SU-DHL-6 (cell line): ENCODE data around the gene CCDC24.

Experiments
- H2AFZ ChIP-seq: fragments of 200-600 bp; sonication (generic); 2 replicates; pipeline ENCODE4 v1.6.1; 2014; ENCODE audit warnings: low read depth, mild to moderate bottlenecking, moderate library complexity, mixed read lengths, antibody characterized with exemption, low read length; ENCODE audit not compliant: severe bottlenecking
- H3F3A ChIP-seq: fragments of 200-600 bp; shearing (Covaris generic); 2 replicates; pipeline ENCODE4 v1.6.0; 2016; ENCODE audit warnings: antibody characterized with exemption, mild to moderate bottlenecking; ENCODE audit not compliant: insufficient read depth
- H3K27ac ChIP-seq: fragments of 200-600 bp; sonication (generic); 2 replicates; pipeline ENCODE4 v1.5.1; 2016; ENCODE audit warnings: low read depth, mild to moderate bottlenecking, low read length, moderate library complexity, mixed read lengths
- H3K27me3 ChIP-seq: fragments of 200-600 bp; sonication (generic), shearing (Covaris generic); 2 replicates; pipeline ENCODE4 v1.6.0; 2014; ENCODE audit warnings: mild to moderate bottlenecking, low read length
- H3K36me3 ChIP-seq: fragments of 200-600 bp; sonication (generic); 2 replicates; pipeline ENCODE4 v1.6.1; 2014; ENCODE audit warnings: mild to moderate bottlenecking, low read length, mixed read lengths
- H3K4me2 ChIP-seq: fragments of 300-600, 200-600 bp; shearing (Covaris generic), sonication (generic); 2 replicates; pipeline ENCODE4 v1.6.0; 2014; ENCODE audit warnings: low read length, low read depth, mild to moderate bottlenecking; ENCODE audit not compliant: poor library complexity, severe bottlenecking
- H3K4me3 ChIP-seq: fragments of 200-600 bp; sonication (generic); 2 replicates; pipeline ENCODE4 v1.5.1; 2014; ENCODE audit warnings: antibody characterized with exemption, low read length, mild to moderate bottlenecking, mixed read lengths; ENCODE audit not compliant: insufficient read depth, poor library complexity, severe bottlenecking
- H3K79me2 ChIP-seq: fragments of 200-600 bp; sonication (generic); 2 replicates; pipeline ENCODE4 v1.6.1; 2014; ENCODE audit warnings: mild to moderate bottlenecking, low read length, moderate library complexity; ENCODE audit not compliant: insufficient read depth
- H3K9ac ChIP-seq: fragments of 200-600 bp; sonication (generic); 2 replicates; pipeline ENCODE4 v1.7.0; 2014; ENCODE audit warnings: mild to moderate bottlenecking, low read length
- H3K9me2 ChIP-seq: fragments of 200-600 bp; sonication (generic); replicated peaks from 2 replicates; pipeline ENCODE4 v1.6.1; 2014; ENCODE audit warnings: low read length; ENCODE audit not compliant: insufficient read depth
- H3K9me3 ChIP-seq: fragments of 200-600 bp; sonication (generic); 2 replicates; pipeline ENCODE4 v1.6.1; 2014; ENCODE audit warnings: low read length, mixed read lengths; ENCODE audit not compliant: insufficient read depth
- H4K20me1 ChIP-seq: fragments of 200-600 bp; sonication (generic); 2 replicates; pipeline ENCODE4 v1.6.1; 2014; ENCODE audit warnings: low read depth, mild to moderate bottlenecking, antibody characterized with exemption, low read length, moderate library complexity, mixed read lengths
- EZH2phosphoT487 ChIP-seq: fragments of 200-600 bp; sonication (generic), shearing (Covaris generic); conservative IDR thresholded peaks from 2 replicates; pipeline ENCODE4 v1.6.1; 2018; ENCODE audit warnings: mild to moderate bottlenecking, antibody characterized with exemption, low read length, moderate library complexity, mixed read lengths
- TF ChIP-seq, protein P1 (sequence below): fragments of 200-600 bp; sonication (generic); IDR thresholded peaks from one replicate; pipeline ENCODE4 v1.5.1; 2017; ENCODE audit warnings: antibody characterized with exemption, mild to moderate bottlenecking, low read length, moderate library complexity; ENCODE audit not compliant: insufficient read depth, poor library complexity, severe bottlenecking

CCDC24 gene

DNA sequence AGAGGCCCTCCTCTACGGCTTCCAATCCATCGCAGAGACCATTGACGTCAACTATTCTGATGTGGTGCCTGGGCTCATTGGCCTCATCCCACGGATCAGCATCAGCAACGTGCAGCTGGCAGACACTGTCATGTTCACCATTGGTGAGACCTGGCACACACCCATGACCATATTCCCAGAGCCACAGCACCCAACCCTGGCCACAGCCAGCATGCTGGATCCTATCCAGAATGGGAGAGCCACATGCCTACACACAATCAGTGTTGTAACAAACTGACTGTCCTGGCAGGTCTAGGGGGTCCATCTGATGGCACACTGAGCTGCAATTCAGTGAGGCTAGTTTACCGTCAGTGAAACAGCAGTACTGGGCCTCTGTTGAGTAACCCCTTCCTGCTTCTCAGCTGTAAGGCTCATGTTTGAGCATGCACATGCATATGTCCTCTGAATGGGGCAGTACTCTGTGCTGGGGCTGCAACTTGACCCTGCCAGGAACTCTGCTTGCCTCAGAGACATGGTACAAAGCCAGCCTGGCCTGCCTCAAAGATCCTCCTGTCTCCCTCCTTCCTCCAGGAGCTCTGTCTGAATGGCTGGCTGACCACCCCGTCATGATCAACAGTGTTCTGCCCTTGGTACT is 33.9 kb upstream of the CCDC24 start:
- H3K9me2 ChIP-seq = no peaks in the 10 kb centered on the region
- H4K20me1 ChIP-seq = no peaks in the 10 kb centered on the region; the same call in 1 of the 2 replicates
- H3K36me3 ChIP-seq = no peaks in the 10 kb centered on the region
- no peak overlapping the region for H2AFZ ChIP-seq
- no peak overlapping the region for H3K4me3 ChIP-seq
- no peak overlapping the region for H3K4me2 ChIP-seq
- H3K9ac ChIP-seq = no peak overlapping the region
- no peaks in the 10 kb centered on the region for H3F3A ChIP-seq
- H3K27ac ChIP-seq = no peak overlapping the region
- no peaks in the 10 kb centered on the region for H3K27me3 ChIP-seq
- TF ChIP-seq, protein P1, sequence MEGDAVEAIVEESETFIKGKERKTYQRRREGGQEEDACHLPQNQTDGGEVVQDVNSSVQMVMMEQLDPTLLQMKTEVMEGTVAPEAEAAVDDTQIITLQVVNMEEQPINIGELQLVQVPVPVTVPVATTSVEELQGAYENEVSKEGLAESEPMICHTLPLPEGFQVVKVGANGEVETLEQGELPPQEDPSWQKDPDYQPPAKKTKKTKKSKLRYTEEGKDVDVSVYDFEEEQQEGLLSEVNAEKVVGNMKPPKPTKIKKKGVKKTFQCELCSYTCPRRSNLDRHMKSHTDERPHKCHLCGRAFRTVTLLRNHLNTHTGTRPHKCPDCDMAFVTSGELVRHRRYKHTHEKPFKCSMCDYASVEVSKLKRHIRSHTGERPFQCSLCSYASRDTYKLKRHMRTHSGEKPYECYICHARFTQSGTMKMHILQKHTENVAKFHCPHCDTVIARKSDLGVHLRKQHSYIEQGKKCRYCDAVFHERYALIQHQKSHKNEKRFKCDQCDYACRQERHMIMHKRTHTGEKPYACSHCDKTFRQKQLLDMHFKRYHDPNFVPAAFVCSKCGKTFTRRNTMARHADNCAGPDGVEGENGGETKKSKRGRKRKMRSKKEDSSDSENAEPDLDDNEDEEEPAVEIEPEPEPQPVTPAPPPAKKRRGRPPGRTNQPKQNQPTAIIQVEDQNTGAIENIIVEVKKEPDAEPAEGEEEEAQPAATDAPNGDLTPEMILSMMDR = no peak
- no peak for TF ChIP-seq EZH2phosphoT487
- no peaks in the 10 kb centered on the region; the same call in 1 of the 2 replicates for H3K79me2 ChIP-seq
- no peaks in the 10 kb centered on the region for H3K9me3 ChIP-seq

- TF ChIP-seq EZH2phosphoT487 = no peak
- TF ChIP-seq, protein P1 = no peak
- Histone ChIP-seq H3K4me2 (no peak overlapping the region), H3K27ac (no peak overlapping the region), H3K9me3 (no peaks in the 10 kb centered on the region), H3K79me2 (no peaks in the 10 kb centered on the region; the same call in 1 of the 2 replicates), H3K36me3 (no peaks in the 10 kb centered on the region), H3K9ac (no peak overlapping the region), H2AFZ (no peak overlapping the region), H4K20me1 (no peaks in the 10 kb centered on the region), H3K27me3 (no peaks in the 10 kb centered on the region), H3K4me3 (no peak overlapping the region), H3K9me2 (no peaks in the 10 kb centered on the region), H3F3A (no peaks in the 10 kb centered on the region)
Measured at GRCh38 chr1:43958351-43959255, 32.8 kb upstream of the CCDC24 start.

DNA sequence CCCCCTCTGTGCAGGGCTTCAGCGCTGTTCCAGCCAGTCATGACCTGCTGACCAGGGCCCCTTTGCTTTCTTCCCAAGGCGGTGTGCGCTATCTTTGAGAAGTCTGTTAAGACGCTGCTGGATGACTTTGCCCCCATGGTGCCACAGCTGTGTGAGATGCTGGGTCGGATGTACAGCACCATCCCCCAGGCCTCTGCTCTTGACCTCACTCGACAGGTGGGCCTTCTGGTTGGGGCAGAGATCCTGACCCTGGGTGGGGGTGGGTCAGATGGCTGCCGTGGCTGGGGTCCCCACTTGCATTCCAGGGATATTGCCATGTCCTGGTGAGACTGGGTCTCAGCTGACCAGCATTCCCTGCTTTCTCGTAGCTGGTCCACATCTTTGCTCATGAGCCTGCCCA is 30.6 kb upstream of the CCDC24 start:
- H3K4me3 ChIP-seq = no peak overlapping the region
- no peak overlapping the region for H3K4me2 ChIP-seq
- H3K79me2 ChIP-seq = no peaks in the 10 kb centered on the region
- H3K9me2 ChIP-seq = no peaks in the 10 kb centered on the region
- H3K9ac ChIP-seq = no peak overlapping the region
- H3K36me3 ChIP-seq = no peaks in the 10 kb centered on the region
- H3K27me3 ChIP-seq = no peaks in the 10 kb centered on the region
- H3K9me3 ChIP-seq = no peaks in the 10 kb centered on the region
- no peaks in the 10 kb centered on the region for H3F3A ChIP-seq
- H2AFZ ChIP-seq = no peak overlapping the region
- no peak overlapping the region for H3K27ac ChIP-seq
- TF ChIP-seq, protein P1 = no peak
- TF ChIP-seq EZH2phosphoT487 = no peak
- no peaks in the 10 kb centered on the region for H4K20me1 ChIP-seq
